ENCODE data around the gene TPM2. TPM values are rescaled to one million over a fixed set of nuclear protein-coding genes. Genes with fewer than 3 reads are reported as not detected.

Gene TPM2
- total RNA-seq, 1 experiment from 2014 or later = 544 TPM

GRCh38 chr9:35711501-35712428 lies 22.0 kb upstream of the TPM2 start:
- intact Hi-C loops (cut with micrococcal nuclease; ENCODE audit: unreplicated experiment) = no loop called here
- ATAC-seq (no peak), DNase-seq (ENCODE audit: low read depth, low spot score) (no peak)
- Histone ChIP-seq H3K9me3 (ENCODE audit: control insufficient read depth, insufficient read depth, low read depth, low read length) (no peaks in the 10 kb centered on the region), H3K27ac (ENCODE audit: low read length) (no peak overlapping the region), H3K4me3 (ENCODE audit: low read depth in 2 of 2, low read length in 2 of 2) (no peak overlapping the region), H3K27me3 (ENCODE audit: control insufficient read depth, insufficient read depth, low read length) (no peaks in the 10 kb centered on the region), H3K4me1 (ENCODE audit: control insufficient read depth, insufficient read depth, low read length) (no peaks in the 10 kb centered on the region), H3K36me3 (ENCODE audit: control insufficient read depth, insufficient read depth, low read length) (peaks cover 38% of the 10 kb centered on the region)
- TF ChIP-seq POLR2AphosphoS5 (IDR thresholded peaks at IDR 0.05; ENCODE audit: low read depth, low read length) (no peak), REST (IDR thresholded peaks at IDR 0.05; ENCODE audit: insufficient read depth in 1 of 2, low read depth in 2 of 2, low read length in 1 of 2) (no peak), CTCF (IDR thresholded peaks at IDR 0.05) (no peak), SIN3A (IDR thresholded peaks at IDR 0.05; ENCODE audit: borderline replicate concordance, insufficient read depth, low read depth, low read length) (no peak)
- CTCF ChIA-PET = interaction anchor here (0.6 to 2.4 kb wide), 2 partner anchors 16 to 1584 kb away, joined by 3 to 6 read pairs; no protein-coding TSS in a partner anchor
- POLR2A ChIA-PET = interaction anchor here (0.6 kb wide), 1 partner anchor 25 kb away, joined by 14 read pairs; no protein-coding TSS in a partner anchor
- in situ Hi-C loops (cut with HindIII; ENCODE audit: low pct_unique_long_range_greater_than_20kb, low sequenced_read_pairs) = no loop called here
- BruUV-seq (replicated peaks) = no TSS peak

- intact Hi-C loops (cut with micrococcal nuclease; ENCODE audit: unreplicated experiment) = no loop called here
- H3K36me3 ChIP-seq (ENCODE audit: control insufficient read depth, insufficient read depth, low read length) = peaks cover 36% of the 10 kb centered on the region
- ATAC-seq (no peak), DNase-seq (ENCODE audit: low read depth, low spot score) (no peak)
- H3K9me3 ChIP-seq (ENCODE audit: control insufficient read depth, insufficient read depth, low read depth, low read length) = no peaks in the 10 kb centered on the region
- no peaks in the 10 kb centered on the region for H3K4me1 ChIP-seq (ENCODE audit: control insufficient read depth, insufficient read depth, low read length)
- no peaks in the 10 kb centered on the region for H3K27me3 ChIP-seq (ENCODE audit: control insufficient read depth, insufficient read depth, low read length)
- no TSS peak for BruUV-seq (replicated peaks)
- TF ChIP-seq POLR2AphosphoS5 (IDR thresholded peaks at IDR 0.05; ENCODE audit: low read depth, low read length) = no peak
- no peak for TF ChIP-seq CTCF (IDR thresholded peaks at IDR 0.05)
- TF ChIP-seq TCF7L2 (IDR thresholded peaks at IDR 0.05; ENCODE audit: low read depth, low read length) = no peak
- no peak for TF ChIP-seq SIN3A (IDR thresholded peaks at IDR 0.05; ENCODE audit: borderline replicate concordance, insufficient read depth, low read depth, low read length)
- no peak for TF ChIP-seq REST (IDR thresholded peaks at IDR 0.05; ENCODE audit: insufficient read depth in 1 of 2, low read depth in 2 of 2, low read length in 1 of 2)
- CTCF ChIA-PET = interaction anchor here (2.4 kb wide), 1 partner anchor 15 kb away, joined by 6 read pairs; no protein-coding TSS in a partner anchor
- H3K27ac ChIP-seq (ENCODE audit: low read length) = no peak overlapping the region
- POLR2A ChIA-PET = no interaction called here
- no peak overlapping the region for H3K4me3 ChIP-seq (ENCODE audit: low read depth in 2 of 2, low read length in 2 of 2)
- in situ Hi-C loops (cut with HindIII; ENCODE audit: low pct_unique_long_range_greater_than_20kb, low sequenced_read_pairs) = no loop called here
Measured at GRCh38 chr9:35710818-35711500, 21.2 kb upstream of the TPM2 start.

Data from Panc1 (cell line).